Measurements from ENCODE around the gene PLA2G2F. TPM values are rescaled to one million over a fixed set of nuclear protein-coding genes. Genes with fewer than 3 reads are reported as not detected.
A peak's percentile ranks its signal among the peaks of the same experiment; 100 is the strongest.

Gene PLA2G2F
- total and polyA plus RNA-seq, 2 of the 8 experiments (the other 6 are each of a cell fraction or from before 2014, with no cell fraction given) = not detected

DNA sequence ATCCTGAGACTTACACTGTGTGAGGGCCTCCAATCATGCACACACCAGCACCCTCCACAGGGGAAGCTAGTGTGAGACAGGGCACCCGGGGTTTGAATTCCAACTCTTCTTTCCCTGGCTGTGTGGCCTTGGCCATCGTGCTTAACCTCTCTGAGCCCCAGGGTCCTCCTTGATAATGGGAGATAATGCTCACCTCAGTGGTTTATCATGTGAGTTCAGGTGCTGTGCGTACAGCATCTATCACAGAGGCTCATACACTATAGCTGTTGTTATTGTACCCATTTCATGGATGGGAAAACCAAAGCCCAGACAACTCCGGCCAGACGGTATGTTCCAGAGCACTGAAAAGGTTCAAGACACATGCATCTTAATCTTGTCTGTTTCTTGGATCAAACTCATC lies 30.8 kb downstream of the PLA2G2F start:
- no peak overlapping the region for H3K4ac ChIP-seq (replicated peaks; ENCODE audit: insufficient read length, low read depth, low read length)
- no peak for FAIRE-seq
- POLR2A ChIA-PET (ENCODE audit: partially characterized antibody) = no interaction called here

More for the DNA sequence above, 30.8 kb downstream of the PLA2G2F start:
- Histone ChIP-seq H2BK15ac (ENCODE audit: low read length) (no peak overlapping the region), H4K5ac (ENCODE audit: insufficient read length, low read depth, low read length) (no peak overlapping the region), H2AK5ac (ENCODE audit: low read depth, low read length) (no peak overlapping the region), H3K4me3 (ENCODE audit: extremely low read depth in 1 of 4, insufficient read depth in 2 of 4, low read depth in 3 of 4, low read length in 4 of 4) (no peak overlapping the region), H3K79me2 (ENCODE audit: control insufficient read depth in 1 of 2, insufficient read depth in 2 of 2, low read length in 2 of 2) (no peaks in the 10 kb centered on the region), H3K36me3 (ENCODE audit: control insufficient read depth in 2 of 4, insufficient read depth in 4 of 4, low read length in 3 of 4) (no peaks in the 10 kb centered on the region), H3K4me1 (replicated peaks in 1 of 4; ENCODE audit: control insufficient read depth in 3 of 4, insufficient read depth in 4 of 4, low read length in 3 of 4) (peaks cover 0 to 5% (median 0%) of the 10 kb centered on the region in 4 experiments; a peak in 3 of 7 replicates), H3K23ac (ENCODE audit: insufficient read length) (no peak overlapping the region), H3K23me2 (ENCODE audit: low read depth, low read length) (no peaks in the 10 kb centered on the region), H2BK120ac (replicated peaks; ENCODE audit: low read depth, low read length) (no peak overlapping the region), H3K56ac (replicated peaks; ENCODE audit: insufficient read length, low read depth, low read length) (no peak overlapping the region), H3K27me3 (replicated peaks in 1 of 4; ENCODE audit: control insufficient read depth in 3 of 4, extremely low read depth in 1 of 4, insufficient read depth in 3 of 4, low read length in 3 of 4) (no peaks in the 10 kb centered on the region), H3K79me1 (ENCODE audit: low read depth, low read length) (no peaks in the 10 kb centered on the region; the same call in 1 of the 2 replicates), H2AFZ (ENCODE audit: low read length) (no peak overlapping the region), H2BK20ac (ENCODE audit: low read length) (no peak overlapping the region), H4K20me1 (replicated peaks in 1 of 2; ENCODE audit: control insufficient read depth in 1 of 2, insufficient read depth in 2 of 2, low read length in 2 of 2) (peaks cover 0 to 1% of the 10 kb centered on the region in 2 experiments), H4K8ac (ENCODE audit: extremely low read depth, insufficient read depth, low read length) (peak overlapping the region; percentile 7; the same call in 1 of the 2 replicates), H4K91ac (replicated peaks; ENCODE audit: insufficient read length, low read length) (no peak overlapping the region), H2BK12ac (ENCODE audit: low read depth, low read length) (no peak overlapping the region), H3K18ac (ENCODE audit: extremely low read depth, low read length) (no peak overlapping the region), H3K9ac (replicated peaks in 1 of 4; ENCODE audit: extremely low read depth in 1 of 4, low read depth in 3 of 4, low read length in 3 of 4) (no peak overlapping the region), H3K14ac (ENCODE audit: insufficient read length) (no peak overlapping the region), H3K27ac (ENCODE audit: low read depth, low read length) (no peak overlapping the region), H2BK5ac (ENCODE audit: low read depth, low read length) (no peak overlapping the region), H3K4me2 (ENCODE audit: insufficient read depth in 1 of 2, low read depth in 2 of 2, low read length in 2 of 2) (no peak overlapping the region), H3K9me3 (ENCODE audit: insufficient read depth in 2 of 2, low read depth in 1 of 2, low read length in 1 of 2) (no peaks in the 10 kb centered on the region; a peak in 1 of 4 replicates)
- no peak for DNase-seq (ENCODE audit: low read depth in 1 of 2, low spot score in 2 of 2)
- TF ChIP-seq KDM1A (IDR thresholded peaks at IDR 0.05; ENCODE audit: borderline replicate concordance, low read length) = peak; percentile 45; the same call in 1 of the 2 replicates
- TF ChIP-seq SP4 (IDR thresholded peaks at IDR 0.05; ENCODE audit: low read length) = no peak
- TF ChIP-seq, protein P1, sequence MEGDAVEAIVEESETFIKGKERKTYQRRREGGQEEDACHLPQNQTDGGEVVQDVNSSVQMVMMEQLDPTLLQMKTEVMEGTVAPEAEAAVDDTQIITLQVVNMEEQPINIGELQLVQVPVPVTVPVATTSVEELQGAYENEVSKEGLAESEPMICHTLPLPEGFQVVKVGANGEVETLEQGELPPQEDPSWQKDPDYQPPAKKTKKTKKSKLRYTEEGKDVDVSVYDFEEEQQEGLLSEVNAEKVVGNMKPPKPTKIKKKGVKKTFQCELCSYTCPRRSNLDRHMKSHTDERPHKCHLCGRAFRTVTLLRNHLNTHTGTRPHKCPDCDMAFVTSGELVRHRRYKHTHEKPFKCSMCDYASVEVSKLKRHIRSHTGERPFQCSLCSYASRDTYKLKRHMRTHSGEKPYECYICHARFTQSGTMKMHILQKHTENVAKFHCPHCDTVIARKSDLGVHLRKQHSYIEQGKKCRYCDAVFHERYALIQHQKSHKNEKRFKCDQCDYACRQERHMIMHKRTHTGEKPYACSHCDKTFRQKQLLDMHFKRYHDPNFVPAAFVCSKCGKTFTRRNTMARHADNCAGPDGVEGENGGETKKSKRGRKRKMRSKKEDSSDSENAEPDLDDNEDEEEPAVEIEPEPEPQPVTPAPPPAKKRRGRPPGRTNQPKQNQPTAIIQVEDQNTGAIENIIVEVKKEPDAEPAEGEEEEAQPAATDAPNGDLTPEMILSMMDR (IDR thresholded peaks at IDR 0.05; ENCODE audit: control extremely low read depth in 1 of 3, insufficient read depth in 1 of 3, low read depth in 1 of 3, low read length in 3 of 3) = no peak
- TF ChIP-seq RAD21 (IDR thresholded peaks at IDR 0.05 in 1 of 2, conservative IDR thresholded peaks at IDR 0.05 in 1 of 2; ENCODE audit: low read depth in 2 of 2, low read length in 2 of 2) = peak in 1 of 2 experiments; percentile 6; a peak in 1 of 4 replicates
- no peak for TF ChIP-seq BACH1 (IDR thresholded peaks at IDR 0.05; ENCODE audit: low read length)
- TF ChIP-seq GTF2F1 (IDR thresholded peaks at IDR 0.05; ENCODE audit: borderline replicate concordance, low read depth, low read length) = no peak
- TF ChIP-seq TAF7 (optimal IDR thresholded peaks at IDR 0.05; ENCODE audit: borderline replicate concordance, low read depth, low read length) = no peak
- TF ChIP-seq CREB1 (IDR thresholded peaks at IDR 0.05) = no peak
- TF ChIP-seq EGR1 (IDR thresholded peaks at IDR 0.05; ENCODE audit: borderline replicate concordance, low read depth, low read length) = no peak
- no peak for TF ChIP-seq HDAC6 (IDR thresholded peaks at IDR 0.05; ENCODE audit: low read depth, low read length)
- CTCF ChIA-PET (ENCODE audit: partially characterized antibody) = interaction anchor here (0.6 to 8.4 kb wide), 9 partner anchors 11 to 251 kb away, joined by 3 to 85 read pairs (median 4); no protein-coding TSS in a partner anchor
- 93% methylated on average over 5 of the region's 5 CpGs; no CpG with 5 or more reads in 1 of the 2 experiments for WGBS, 2 experiments (ENCODE audit: extremely low coverage in 1 of 2, insufficient coverage in 1 of 2, insufficient read length in 1 of 2, insufficient replicate concordance in 2 of 2, low coverage in 1 of 2, low lambda C conversion rate in 2 of 2, missing lambda C conversion rate in 1 of 2)
